ENCODE measurements around the gene PSAPL1. TPM values are rescaled to one million over a fixed set of nuclear protein-coding genes. Genes with fewer than 3 reads are reported as not detected.

PSAPL1 gene
- total RNA-seq, 1 experiment from 2014 or later = not detected

- no peak for TF ChIP-seq ARID4B (CRISPR knock-in tag; IDR thresholded peaks at IDR 0.05; ENCODE audit: borderline replicate concordance)
- TF ChIP-seq NR3C1 (CRISPR knock-in tag; conservative IDR thresholded peaks at IDR 0.05; ENCODE audit: low read depth) = no peak
- TF ChIP-seq KAT7 (CRISPR knock-in tag; IDR thresholded peaks at IDR 0.05; ENCODE audit: borderline replicate concordance) = no peak
- no peak for TF ChIP-seq NFE2L1 (CRISPR knock-in tag; IDR thresholded peaks at IDR 0.05)
- TF ChIP-seq ZMAT4 (CRISPR knock-in tag; IDR thresholded peaks at IDR 0.05) = no peak
Observed at GRCh38 chr4:7434141-7434765, 477 bp downstream of the PSAPL1 start (continued).

GRCh38 chr4:7433376-7434140 is 1.2 kb downstream of the PSAPL1 start:
- Mint-ChIP-seq H3K36me3 (no peaks in the 10 kb centered on the region), H3K9me3 (peaks cover 2% of the 10 kb centered on the region), H3K27ac (no peak overlapping the region), H3K27me3 (ENCODE audit: low read depth) (peaks cover 2% of the 10 kb centered on the region; the same call in 1 of the 2 replicates), H3K4me3 (no peak overlapping the region), H3K4me1 (peaks cover 31% of the 10 kb centered on the region)
- CTCF ChIA-PET = interaction anchor here (0.6 to 0.9 kb wide), 3 partner anchors 19 to 98 kb away, joined by 3 to 4 read pairs (median 3); no protein-coding TSS in a partner anchor
- no peak for ATAC-seq
- POLR2A ChIA-PET = no interaction called here
- DNase-seq (ENCODE audit: low spot score) = no peak
- TF ChIP-seq ETV6 (CRISPR knock-in tag; IDR thresholded peaks at IDR 0.05) (no peak), ELF4 (CRISPR knock-in tag; IDR thresholded peaks at IDR 0.05; ENCODE audit: low read depth) (no peak), ZNF425 (CRISPR knock-in tag; conservative IDR thresholded peaks at IDR 0.05) (no peak), NFYB (CRISPR knock-in tag; conservative IDR thresholded peaks at IDR 0.05; ENCODE audit: low read depth) (no peak), NFE2L1 (CRISPR knock-in tag; IDR thresholded peaks at IDR 0.05) (no peak), MXD4 (CRISPR knock-in tag; IDR thresholded peaks at IDR 0.05; ENCODE audit: borderline replicate concordance) (no peak), ZNF416 (CRISPR knock-in tag; IDR thresholded peaks at IDR 0.05) (no peak), IRF2 (CRISPR knock-in tag; IDR thresholded peaks at IDR 0.05; ENCODE audit: borderline replicate concordance, low read depth) (no peak), FOXP4 (CRISPR knock-in tag; IDR thresholded peaks at IDR 0.05) (no peak), AFF4 (CRISPR knock-in tag; IDR thresholded peaks at IDR 0.05; ENCODE audit: borderline replicate concordance) (no peak), NR2C2 (CRISPR knock-in tag; IDR thresholded peaks at IDR 0.05) (no peak), MLX (CRISPR knock-in tag; IDR thresholded peaks at IDR 0.05) (no peak), ZNF671 (CRISPR knock-in tag; IDR thresholded peaks at IDR 0.05) (no peak)
